Measurements from ENCODE around the gene OR6K6. TPM values are rescaled to one million over a fixed set of nuclear protein-coding genes. Genes with fewer than 3 reads are reported as not detected.

OR6K6 gene
- total and polyA plus RNA-seq, 4 donors, result not detected

- 56 to 67% methylated on average over 1 of the region's 1 CpG for WGBS, 2 donors
- H3K4me3 ChIP-seq, result no peak overlapping the region
- no peaks in the 10 kb centered on the region for H3K27me3 ChIP-seq (ENCODE audit: control insufficient read depth in 3 of 3, insufficient read depth in 3 of 3, low read length in 2 of 3)
- no peak for TF ChIP-seq CTCF (IDR thresholded peaks at IDR 0.05; ENCODE audit: control extremely low read depth, extremely low read depth)
- no peak overlapping the region for H3K9ac ChIP-seq (ENCODE audit: insufficient read depth in 1 of 2, low read length in 2 of 2)
- ATAC-seq (ENCODE audit: insufficient read depth, low FRiP score) (no peak), DNase-seq (no peak)
- no peak overlapping the region for H3K27ac ChIP-seq (ENCODE audit: low read depth in 1 of 2, low read length in 1 of 2)
- no peaks in the 10 kb centered on the region for H3K9me3 ChIP-seq (ENCODE audit: control insufficient read depth in 4 of 4, insufficient read depth in 3 of 4, low read length in 3 of 4)
- no peaks in the 10 kb centered on the region for H3K4me1 ChIP-seq (ENCODE audit: control insufficient read depth in 5 of 5, insufficient read depth in 5 of 5, low read length in 5 of 5)
- no peaks in the 10 kb centered on the region for H3K36me3 ChIP-seq (ENCODE audit: control insufficient read depth in 4 of 4, insufficient read depth in 4 of 4, low read length in 4 of 4)
Measured at GRCh38 chr1:158801396-158801795, 46.9 kb downstream of the OR6K6 start.

- Histone ChIP-seq H3K36me3 (ENCODE audit: control insufficient read depth in 4 of 4, insufficient read depth in 4 of 4, low read length in 4 of 4) (no peaks in the 10 kb centered on the region), H3K27ac (ENCODE audit: low read depth in 1 of 2, low read length in 1 of 2) (no peak overlapping the region), H3K27me3 (ENCODE audit: control insufficient read depth in 3 of 3, insufficient read depth in 3 of 3, low read length in 2 of 3) (no peaks in the 10 kb centered on the region), H3K9ac (ENCODE audit: insufficient read depth in 1 of 2, low read length in 2 of 2) (no peak overlapping the region), H3K4me3 (no peak overlapping the region), H3K9me3 (ENCODE audit: control insufficient read depth in 4 of 4, insufficient read depth in 3 of 4, low read length in 3 of 4) (peaks cover 0 to 1% (median 0%) of the 10 kb centered on the region in 4 donors), H3K4me1 (ENCODE audit: control insufficient read depth in 5 of 5, insufficient read depth in 5 of 5, low read length in 5 of 5) (no peaks in the 10 kb centered on the region)
- TF ChIP-seq CTCF (IDR thresholded peaks at IDR 0.05; ENCODE audit: control extremely low read depth, extremely low read depth), result no peak
- ATAC-seq (ENCODE audit: insufficient read depth, low FRiP score), result no peak
- 71 to 93% methylated on average over 1 of the region's 1 CpG for WGBS, 2 donors
- DNase-seq, result no peak
Measured at GRCh38 chr1:158803678-158804077, 49.2 kb downstream of the OR6K6 start.

Small RNAs within 50 kb of the gene (small RNA-seq; reads per million reads assigned to genes)
- gene OR2AQ1P (ENCODE audit: low replicate concordance), result not detected

Other genes starting within 250 kb of the OR6K6 start
- gene OR6Y1, start 200.3 kb upstream of the OR6K6 start, total RNA-seq, result not detected
- not detected for gene OR6Y1, start 200.3 kb upstream of the OR6K6 start, polyA plus RNA-seq
- gene OR6P1, start 184.1 kb upstream of the OR6K6 start, total RNA-seq, result not detected
- not detected for gene OR6P1, start 184.1 kb upstream of the OR6K6 start, polyA plus RNA-seq
- not detected for gene OR10X1, start 174.8 kb upstream of the OR6K6 start, total RNA-seq
- gene OR10X1, start 174.8 kb upstream of the OR6K6 start, polyA plus RNA-seq, result not detected
- not detected for gene OR10Z1, start 149.5 kb upstream of the OR6K6 start, total RNA-seq
- gene OR10Z1, start 149.5 kb upstream of the OR6K6 start, polyA plus RNA-seq, result not detected
- gene SPTA1, start 68.0 kb upstream of the OR6K6 start, total RNA-seq, result 10 to 100 TPM in 1 of 2 donors, under 1 TPM in 1; 0.31 to 21.1 TPM
- under 1 TPM; 0.02 to 0.17 TPM for gene SPTA1, start 68.0 kb upstream of the OR6K6 start, polyA plus RNA-seq
- not detected for gene OR6K2, start 54.1 kb upstream of the OR6K6 start, total RNA-seq
- gene OR6K2, start 54.1 kb upstream of the OR6K6 start, polyA plus RNA-seq, result not detected
- gene OR6K3, start 34.0 kb upstream of the OR6K6 start, total RNA-seq, result under 1 TPM in 1 of 2 donors, not detected in 1; 0.09 TPM
- gene OR6K3, start 34.0 kb upstream of the OR6K6 start, polyA plus RNA-seq, result under 1 TPM; 0.06 to 0.12 TPM
- under 1 TPM in 1 of 2 donors, not detected in 1; 0.80 TPM for gene OR6N1, start 17.5 kb downstream of the OR6K6 start, total RNA-seq
- gene OR6N1, start 17.5 kb downstream of the OR6K6 start, polyA plus RNA-seq, result 1 to 10 TPM in 1 of 2 donors, not detected in 1; 8.7 TPM
- gene OR6N2, start 26.5 kb downstream of the OR6K6 start, total RNA-seq, result not detected
- gene OR6N2, start 26.5 kb downstream of the OR6K6 start, polyA plus RNA-seq, result not detected
- 10 to 100 TPM; 25.0 to 27.2 TPM for gene MNDA, start 76.6 kb downstream of the OR6K6 start, total RNA-seq
- 100 to 1,000 TPM in 1 of 2 donors, 1 to 10 TPM in 1; 8.5 to 108 TPM for gene MNDA, start 76.6 kb downstream of the OR6K6 start, polyA plus RNA-seq
- 1 to 10 TPM in 1 of 2 donors, under 1 TPM in 1; 0.95 to 2.4 TPM for gene PYHIN1, start 176.8 kb downstream of the OR6K6 start, total RNA-seq
- under 1 TPM; 0.43 to 0.94 TPM for gene PYHIN1, start 176.8 kb downstream of the OR6K6 start, polyA plus RNA-seq

All from lung (tissue), 13 donors.